GM18868 (cell line): ENCODE data around the gene SLC35G2.
"Not testable (repeated sequence)": the region's sequence is repeated elsewhere in the genome, so short reads cannot be mapped to it uniquely, and the experiment has no call there.

Source experiments
- ATAC-seq: cut with Tn5 transposase; IDR thresholded peaks from one replicate; pipeline ENCODE4 v1.9.1; 2021; ENCODE audit warnings: mild to moderate bottlenecking, moderate library complexity; ENCODE audit not compliant: unreplicated experiment

SLC35G2 gene

DNA sequence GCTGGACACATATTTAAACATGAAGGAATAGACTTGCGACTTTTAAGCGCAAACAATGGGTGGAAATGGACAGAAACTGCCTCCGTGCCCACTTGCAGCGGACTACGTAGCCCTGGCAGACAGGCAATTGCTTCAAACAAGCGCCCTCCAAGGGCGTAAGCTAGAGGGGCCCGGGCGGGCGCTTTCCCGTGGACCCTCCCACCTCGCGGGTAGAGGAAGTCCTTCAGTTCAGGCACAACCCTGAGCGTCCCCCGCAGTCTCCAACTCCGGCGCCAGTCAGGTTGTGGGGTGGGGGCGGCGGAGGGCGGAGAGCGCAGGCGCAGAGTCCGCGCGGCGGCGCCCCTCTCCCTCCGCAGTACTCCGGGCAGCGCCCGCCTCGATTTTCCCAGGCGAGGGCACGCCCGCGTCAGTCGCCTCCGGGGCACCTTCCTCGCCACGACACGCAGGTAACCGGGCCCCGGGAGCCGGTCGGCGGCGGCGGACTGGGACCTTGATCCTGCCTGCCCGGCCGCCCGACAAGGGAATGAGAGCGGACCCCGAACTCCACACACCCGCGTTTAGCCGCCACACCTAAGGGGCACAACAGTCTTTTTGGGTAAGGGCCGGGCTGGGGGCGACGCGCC is at the start of gene SLC35G2:
Gene SLC35G2, plus strand, starts transcription at position 358 of the 623 bp plus-strand sequence. CDS start 35,335 bp downstream, outside the sequence.
- peak; percentile 62 for ATAC-seq

DNA sequence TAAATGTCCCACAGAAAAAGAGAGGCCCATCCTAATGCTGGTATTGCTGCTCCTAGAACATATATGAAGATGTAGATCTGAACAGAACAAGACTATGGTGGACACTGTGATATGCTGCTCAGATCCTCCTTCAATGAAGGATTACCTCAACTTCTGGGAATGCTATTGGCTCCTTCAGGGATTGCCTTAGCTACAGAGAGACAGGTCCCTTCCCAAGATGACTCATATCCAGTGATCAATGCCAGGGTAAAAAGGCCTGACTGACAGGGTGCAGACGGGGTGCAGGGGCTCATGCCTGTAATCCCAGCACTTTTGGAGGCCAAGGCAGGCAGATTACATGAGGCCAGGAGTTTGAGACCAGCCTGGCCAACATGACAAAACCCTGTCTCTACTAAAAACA is 46.2 kb upstream of the SLC35G2 start:
- ATAC-seq, result no peak

DNA sequence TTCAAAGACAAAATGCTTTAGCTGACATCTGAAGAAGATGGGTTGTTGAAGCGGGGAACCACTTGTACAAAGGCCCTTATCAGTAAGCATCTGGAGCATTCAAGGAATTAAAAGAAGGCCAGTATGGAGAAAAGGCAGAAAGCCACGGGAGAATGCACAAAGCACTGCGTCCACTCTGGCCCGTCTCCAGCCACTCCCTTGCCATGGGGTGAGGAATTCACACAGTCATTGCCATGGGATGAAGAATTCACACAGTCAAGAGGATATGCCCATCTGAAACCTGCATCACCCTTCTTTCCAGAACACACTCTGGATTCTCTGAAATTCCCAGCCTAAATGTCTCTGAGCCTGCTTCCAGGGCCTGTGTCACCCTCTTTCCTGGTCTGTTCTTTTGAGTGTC is 40.1 kb upstream of the SLC35G2 start:
- ATAC-seq, result no peak

DNA sequence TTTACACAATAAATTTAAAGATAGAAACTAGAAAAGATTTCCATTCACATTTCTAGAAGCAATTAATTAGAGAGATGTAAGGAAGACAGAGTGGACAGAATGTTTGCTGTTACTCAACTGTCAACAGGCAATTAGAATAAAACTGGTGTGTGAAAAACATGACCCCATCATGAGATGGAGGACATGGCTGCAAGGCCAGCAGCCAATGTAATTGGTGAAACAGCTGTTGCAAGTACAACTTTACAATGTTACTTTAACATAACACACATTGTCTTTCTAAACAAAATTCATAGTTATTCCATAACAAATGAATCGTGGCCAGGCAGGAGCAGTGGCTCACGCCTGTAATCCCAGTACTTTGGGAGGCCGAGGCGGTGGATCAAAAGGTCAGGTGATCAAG is 38.2 kb upstream of the SLC35G2 start:
- ATAC-seq, result no peak

DNA sequence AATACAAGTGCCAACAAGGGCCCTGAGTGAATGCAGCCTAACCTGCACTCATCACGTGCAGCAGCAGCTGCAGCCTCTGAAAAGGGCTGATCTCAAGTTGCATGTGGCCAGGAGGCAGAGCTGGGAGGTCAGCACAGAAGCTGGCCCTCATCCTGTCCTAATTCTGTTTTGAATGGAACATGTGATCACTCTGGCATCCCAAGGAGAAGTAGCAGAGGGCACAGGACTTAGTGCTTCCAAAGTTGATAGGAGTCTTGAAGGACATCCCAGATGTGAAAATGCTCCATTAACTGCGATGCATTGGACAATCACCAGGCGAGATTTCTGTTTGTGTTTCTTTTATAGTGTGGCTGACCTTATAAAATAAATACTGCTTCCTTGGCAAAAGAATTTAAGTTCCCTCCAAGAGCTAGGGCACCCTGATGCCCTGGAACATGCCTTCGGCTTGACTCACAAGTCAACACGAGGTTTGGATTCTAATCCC is 35.2 kb upstream of the SLC35G2 start:
- ATAC-seq, result no peak

DNA sequence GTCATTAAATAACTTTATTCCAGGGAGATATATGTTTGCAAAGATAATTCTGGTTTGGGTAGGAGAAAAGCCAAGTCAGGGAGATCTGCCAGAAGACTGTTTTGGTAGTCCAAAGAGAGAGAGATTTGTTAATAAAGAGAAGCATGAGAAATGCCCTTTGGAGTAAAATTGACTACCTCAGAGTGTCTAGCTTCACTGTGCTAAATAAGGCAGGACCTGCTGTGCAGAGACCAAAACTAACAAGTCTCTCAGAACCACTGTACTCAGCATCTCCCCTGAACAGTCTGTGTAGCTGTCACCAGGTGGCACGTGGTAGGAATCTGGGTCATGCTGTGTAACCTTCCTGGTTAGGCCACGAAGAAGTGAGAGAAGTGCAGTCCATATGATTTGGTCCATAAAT is 31.6 kb upstream of the SLC35G2 start:
- peak; percentile 82 for ATAC-seq

DNA sequence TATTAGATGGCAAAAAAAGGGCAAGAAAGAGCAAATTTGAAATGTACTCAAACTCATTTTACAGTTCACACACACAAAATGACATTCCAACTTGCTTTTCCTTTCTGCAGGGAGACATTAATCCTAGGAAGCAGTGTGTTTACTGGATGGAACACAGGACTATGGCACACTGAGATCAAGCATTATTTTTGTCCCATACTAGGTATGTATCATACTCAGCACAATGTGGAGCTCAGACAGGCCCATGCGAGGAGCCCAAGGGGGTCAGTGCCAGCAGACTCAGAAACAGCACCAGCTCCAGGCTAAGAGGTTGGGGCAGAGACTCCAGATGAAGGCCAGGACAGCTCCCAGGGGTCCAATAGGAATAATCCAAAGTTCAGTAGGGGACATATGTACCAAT is 30.8 kb upstream of the SLC35G2 start:
- ATAC-seq, result no peak

DNA sequence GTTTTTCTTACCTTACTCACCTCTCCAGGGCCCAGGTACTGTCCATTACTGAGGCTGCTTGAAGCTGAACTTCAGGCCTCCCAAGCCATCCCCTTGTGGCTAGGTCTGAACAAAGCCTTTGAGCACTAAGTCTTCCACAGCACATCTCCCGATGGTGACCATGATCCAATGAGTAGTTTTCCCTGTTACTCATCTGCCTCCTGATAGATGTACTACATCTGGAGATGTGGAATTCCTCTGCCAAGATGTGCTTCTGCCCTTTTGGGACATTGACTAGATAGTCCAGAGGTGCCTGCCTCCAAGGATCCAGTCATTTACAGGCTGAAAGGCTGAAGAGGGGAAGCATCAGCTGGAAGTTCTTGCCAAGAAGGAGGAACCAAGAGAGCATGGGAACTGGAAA is 28.9 kb upstream of the SLC35G2 start:
- ATAC-seq, result no peak

DNA sequence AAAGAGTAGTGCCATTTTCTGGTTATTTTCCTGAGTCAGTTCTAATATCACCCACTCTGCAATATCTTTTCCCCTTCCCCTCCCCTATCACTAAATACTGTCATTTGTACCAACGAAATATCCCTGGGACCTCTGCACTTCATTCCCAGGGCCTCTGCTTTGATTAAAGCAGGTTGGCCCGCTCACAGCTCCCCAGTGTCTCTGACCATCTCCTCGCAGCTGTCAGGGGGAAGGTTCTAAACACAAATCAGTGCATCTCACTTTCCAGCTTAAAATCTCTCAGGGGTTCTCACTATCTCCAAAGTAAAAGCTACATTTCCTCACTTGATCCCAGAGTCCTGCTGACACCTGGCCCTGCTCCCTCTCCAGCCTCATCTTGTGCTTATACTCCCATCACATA is 28.1 kb upstream of the SLC35G2 start:
- ATAC-seq, result no peak

DNA sequence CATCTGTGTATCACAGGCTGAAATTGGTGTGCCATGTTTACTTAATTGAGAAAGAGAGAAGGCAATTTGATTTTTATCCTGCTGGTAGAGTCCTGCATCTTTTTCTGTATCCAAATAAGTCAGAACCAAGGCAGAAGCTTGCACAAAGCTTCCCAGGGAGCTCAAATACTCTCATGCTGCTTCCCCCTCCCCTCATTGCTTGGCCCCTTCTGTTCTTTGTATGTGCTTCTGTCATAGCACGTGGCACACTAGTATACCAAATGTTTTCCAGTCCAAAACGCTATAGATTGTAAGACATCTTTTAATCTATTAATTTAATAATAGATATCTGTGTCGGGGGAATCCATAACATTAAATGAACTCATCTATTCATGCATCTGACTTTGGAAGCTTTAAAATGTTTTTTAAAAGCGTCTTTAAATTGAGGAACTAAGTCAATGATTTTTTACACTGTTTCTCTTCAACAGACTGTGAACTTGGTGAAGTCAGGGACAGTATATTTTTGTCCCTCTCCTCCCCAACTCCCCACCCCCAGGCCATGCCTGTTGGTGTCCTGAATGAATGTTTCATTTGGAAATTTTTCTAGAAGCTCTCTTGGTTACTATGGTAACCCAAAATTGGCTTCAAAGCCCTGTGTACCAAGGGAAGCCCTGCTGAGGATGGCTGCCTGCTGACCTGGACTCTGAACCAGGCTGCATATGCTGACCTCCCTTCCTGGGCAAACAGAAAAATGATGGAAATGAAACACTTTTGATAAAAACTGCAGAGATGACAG is 26.2 kb upstream of the SLC35G2 start:
- no peak for ATAC-seq

DNA sequence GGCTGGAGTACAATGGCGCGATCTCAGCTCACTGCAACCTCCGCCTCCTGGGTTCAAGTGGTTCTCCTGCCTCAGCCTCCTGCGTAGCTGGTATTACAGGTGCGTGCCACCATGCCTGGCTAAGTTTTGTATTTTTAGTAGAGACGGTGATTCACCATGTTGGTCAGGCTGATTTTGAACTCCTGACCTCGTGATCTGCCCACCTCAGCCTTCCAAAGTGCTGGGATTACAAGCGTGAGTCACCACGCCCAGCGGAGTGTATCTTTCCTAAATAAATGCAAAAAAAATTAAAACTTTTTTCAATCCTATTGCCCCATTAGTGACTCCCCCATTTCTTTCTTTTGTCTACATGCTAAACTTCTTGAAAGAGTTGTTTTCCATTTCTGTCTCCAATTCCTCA is 17.8 kb upstream of the SLC35G2 start:
- ATAC-seq, result not testable (repeated sequence)

DNA sequence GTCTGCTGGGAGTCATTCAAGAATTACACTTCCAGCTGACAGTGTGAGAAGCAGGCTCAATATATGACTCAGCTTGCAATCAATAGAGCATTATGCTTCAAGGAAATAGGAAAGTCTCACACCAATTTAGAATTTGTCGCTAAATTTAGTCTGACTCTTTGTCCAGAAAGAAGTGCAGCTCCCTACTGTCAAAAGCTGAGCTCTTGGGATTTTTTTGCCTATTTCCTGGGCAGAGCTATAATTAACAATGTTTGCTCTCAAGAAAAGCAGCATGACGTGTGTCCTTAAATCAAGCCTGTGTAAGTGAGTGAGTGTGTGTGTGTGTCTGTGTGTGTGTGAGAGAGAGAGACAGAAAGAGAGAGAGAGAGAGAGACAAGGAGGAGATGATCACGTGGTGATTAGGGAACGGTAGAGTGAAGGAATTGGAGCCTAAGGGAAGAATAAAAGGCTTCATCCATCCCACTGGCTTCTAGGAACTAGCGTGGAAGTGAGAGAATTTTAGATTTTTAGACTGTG is 16.4 kb upstream of the SLC35G2 start:
- ATAC-seq, result peak; percentile 63

DNA sequence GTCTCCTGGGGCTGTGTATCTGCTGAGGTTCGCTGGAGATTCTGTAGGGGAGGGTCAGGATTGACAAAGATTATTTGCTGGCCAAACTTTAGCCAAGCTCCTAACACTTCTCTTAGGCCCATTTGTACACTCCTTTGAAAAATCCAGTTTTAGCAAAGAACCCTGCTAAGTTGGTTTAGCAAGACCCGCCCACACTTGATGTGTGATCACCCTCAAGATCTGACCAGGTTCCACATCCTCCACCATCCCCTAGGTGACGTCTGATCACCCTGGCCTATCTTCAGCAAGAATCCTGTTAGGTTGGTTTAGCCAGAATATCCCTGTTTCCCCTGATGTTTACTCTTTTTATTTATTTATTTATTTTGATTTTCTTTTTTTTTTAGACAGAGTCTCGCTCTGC is 14.8 kb upstream of the SLC35G2 start:
- no peak for ATAC-seq

DNA sequence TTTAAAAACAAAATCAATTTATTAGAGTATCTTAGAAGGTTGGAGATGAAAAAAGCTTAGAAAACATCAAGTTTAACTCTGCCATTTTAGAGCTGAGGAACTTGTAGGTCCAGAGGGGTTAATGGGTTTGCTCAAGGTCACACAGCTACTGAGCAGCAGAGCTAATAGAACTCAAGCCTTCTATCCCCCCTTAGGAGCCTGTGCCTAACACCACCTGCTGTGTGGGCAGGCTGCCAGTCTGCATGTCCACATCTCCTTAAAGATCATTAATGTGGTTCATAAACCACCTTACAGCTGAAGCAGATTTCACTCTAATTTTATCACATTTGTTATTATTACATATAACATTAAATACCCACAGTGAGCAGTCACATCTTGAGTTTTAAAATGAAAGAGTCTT is 14.1 kb upstream of the SLC35G2 start:
- no peak for ATAC-seq

DNA sequence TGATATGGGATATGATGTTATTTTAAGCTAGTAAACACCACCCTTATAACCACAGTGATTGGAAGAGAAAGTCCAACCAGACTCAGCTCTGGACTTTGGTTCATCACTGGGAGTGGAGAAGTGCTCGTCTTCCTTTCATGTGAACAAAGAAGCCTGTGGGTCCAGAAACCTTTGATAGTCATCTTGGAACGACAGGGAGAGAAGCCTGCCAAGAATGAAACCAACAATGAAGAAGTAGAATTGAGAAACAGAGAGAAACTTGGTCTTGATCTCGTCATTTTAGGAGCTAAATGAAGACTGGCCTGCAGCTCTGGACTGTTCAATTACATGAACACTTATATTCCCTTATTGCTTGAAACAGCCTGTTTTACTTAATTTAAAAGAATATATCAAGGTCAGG is 13.1 kb upstream of the SLC35G2 start:
- no peak for ATAC-seq

DNA sequence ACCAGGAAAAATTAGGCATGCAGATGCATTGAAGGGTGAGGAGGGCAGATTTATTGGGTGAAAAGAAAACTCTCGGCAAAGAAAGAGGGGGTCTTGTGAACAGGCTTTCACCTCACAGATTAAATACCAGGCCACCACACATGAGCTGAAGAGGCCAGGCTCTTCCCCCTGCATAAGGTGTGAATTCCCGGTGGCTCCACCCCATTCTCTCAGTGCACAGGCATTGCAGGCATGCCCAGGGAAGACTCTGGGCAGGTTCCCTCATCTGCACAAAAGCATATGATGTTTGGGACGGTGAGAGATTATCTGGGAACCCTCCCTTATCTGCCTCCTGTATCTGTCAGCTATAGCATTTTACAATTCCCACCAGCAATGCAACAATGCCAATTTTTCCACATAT is 7.2 kb upstream of the SLC35G2 start:
- ATAC-seq, result no peak

DNA sequence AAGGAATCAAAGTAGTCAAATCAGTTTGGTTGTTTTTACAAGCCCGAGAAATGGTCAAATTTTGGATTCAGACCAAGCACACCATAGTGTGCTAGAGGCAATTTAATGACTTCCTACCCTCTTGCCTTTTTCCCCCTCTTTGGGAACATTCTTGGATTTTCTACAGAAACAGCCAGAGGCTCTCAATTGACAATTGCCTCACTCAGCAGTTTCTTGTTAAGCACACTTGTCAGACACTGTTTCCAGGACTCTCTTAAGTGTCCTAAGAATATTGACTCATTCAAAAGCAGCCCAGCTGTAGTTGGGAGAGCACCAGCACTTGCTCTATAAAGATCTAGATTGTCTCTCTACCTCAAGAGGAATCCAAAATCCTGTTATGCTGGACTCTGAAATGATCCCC is 1.5 kb upstream of the SLC35G2 start:
- ATAC-seq, result no peak

DNA sequence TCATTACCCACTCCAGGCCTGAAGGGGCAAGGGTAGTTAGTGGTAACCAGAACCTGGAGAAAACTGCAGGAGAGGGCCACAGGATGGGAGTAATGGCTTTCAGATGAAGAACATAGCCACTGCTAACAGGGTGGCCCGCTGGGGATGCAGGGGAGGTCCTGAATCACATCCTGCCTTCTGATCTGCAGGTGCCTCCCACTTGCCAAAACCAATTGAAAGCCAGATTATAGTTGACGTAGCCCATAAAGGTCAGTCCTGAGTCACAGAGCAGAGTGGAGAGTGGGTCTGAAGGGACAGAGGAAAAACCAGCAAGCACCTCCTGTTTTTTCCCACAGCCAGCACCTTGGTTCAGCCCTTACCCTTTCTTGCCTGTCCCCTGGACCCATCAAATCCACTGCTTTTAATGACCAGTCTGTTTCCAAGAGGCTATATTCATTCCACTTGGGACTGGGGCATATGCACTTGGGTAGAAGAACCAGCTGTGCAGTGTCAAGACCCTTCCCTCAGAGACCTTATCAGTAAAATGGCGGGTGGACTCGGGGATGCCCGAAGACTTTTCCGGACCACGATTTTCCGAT is 646 bp upstream of the SLC35G2 start:
- ATAC-seq, result peak; percentile 56

DNA sequence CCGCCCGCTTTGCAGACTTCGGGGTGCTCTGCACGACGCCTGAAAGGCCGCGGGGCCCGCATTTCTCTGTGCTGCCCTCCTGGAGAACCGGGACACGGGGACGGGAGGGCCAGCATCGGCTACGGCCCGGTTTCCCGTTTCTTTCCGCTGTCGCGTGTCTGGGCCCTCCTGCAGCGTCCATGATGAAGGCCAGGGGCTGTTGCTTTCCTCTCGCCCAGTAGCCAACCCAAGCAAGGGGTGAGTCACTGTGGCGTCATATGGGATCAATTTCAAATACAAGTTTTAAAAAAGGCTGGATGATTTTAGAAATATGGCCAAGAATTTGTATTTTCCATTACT is 435 bp downstream of the SLC35G2 start:
- ATAC-seq, result peak; percentile 28

DNA sequence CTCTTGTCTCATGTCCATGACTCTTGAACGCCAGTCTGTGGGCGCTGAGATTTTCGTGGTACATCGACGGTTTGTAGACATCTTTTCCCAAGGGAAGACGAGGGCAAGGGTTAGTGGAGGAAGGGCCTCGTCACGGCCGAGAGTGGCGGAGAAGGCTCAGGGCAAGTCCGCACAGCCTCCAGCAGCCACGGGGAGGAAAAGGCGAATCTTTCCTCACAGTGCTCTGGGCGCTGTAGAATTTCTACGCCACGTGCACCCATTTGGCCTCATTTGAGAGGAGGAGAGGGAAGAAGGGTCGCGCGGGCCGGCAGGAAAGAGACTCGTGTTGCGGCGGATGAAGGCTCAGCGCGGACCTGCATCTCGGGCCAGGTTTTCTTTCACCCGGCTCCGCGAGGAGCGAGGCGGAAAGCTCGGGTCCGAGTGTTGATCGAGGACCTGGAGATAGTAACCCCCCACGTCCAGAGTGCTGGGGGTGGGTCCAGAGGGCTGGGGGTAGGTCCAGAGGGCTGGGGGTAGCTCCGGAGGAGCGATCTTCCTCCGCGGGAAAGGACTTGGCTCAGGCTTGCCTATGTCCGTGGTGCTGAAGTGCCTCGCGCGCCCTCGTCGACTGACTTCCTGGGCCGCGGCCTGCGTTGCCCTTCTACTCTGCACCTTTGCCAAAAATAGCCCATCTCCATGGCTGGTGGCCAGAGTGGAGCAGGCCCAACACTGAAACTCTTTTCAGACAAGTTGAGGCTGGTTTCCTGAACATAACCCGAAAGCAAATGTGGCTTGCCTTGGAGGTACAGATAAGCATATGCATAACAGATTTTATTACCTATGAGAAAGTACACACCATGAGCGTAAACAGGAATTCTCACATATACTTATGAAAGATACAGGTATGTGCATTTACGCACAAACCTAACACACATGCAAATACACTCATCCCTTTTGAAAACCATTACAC is 1.1 kb downstream of the SLC35G2 start:
- peak; percentile 33 for ATAC-seq

DNA sequence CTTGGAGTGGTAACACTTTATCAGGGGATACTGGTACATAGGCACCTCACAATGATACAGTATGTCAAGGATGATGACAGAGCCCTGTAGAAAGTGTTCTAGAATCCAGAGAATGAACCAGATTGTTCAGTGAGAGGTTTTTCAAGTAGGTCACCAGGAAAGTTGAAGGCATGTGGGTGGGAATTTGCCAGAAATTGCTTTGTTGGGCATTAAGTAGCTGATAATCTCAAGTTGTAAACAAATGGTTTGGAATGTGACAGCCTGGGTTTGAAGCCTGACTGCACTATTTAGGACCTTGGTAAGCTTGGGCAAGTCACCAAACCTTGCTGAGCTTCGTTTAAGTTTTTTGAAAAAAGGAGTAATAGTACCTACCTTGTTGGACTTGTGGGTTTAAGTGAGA is 12.5 kb downstream of the SLC35G2 start:
- ATAC-seq, result no peak
